Endothelial cell of umbilical vein (primary cell): ENCODE data around the gene TESK1. TPM values are rescaled to one million over a fixed set of nuclear protein-coding genes. Genes with fewer than 3 reads are reported as not detected.
"Not testable (repeated sequence)": the region's sequence is repeated elsewhere in the genome, so short reads cannot be mapped to it uniquely, and the experiment has no call there.

Source experiments
- BruUV-seq: library from RNA; stranded (reverse); fragments of 400-500 nt; replicated peaks from 2 replicates; lab custom pipeline; 2021; lab: Mats Ljungman, UMichigan
- CTCF ChIA-PET: fragments of 300-600, 350-600 bp; sonication (Branson Sonifier 250); formaldehyde crosslinking; loops from one replicate; lab custom pipeline; 2021; ENCODE audit warnings: antibody characterized with exemption, inconsistent platforms; lab: Charles Lee
- POLR2A ChIA-PET: fragments of 300-600, 350-600 bp; sonication (Branson Sonifier 250); formaldehyde crosslinking; loops from one replicate; lab custom pipeline; 2021; ENCODE audit warnings: antibody characterized with exemption, inconsistent platforms; lab: Charles Lee
- DNase-seq: peaks from one replicate; pipeline ENCODE4 v3.0.0-alpha.2; 2011; ENCODE audit warnings: low read depth, low spot score
- FAIRE-seq: peaks from 2 replicates; lab custom pipeline; 2011; peaks lifted over from hg19 to GRCh38; lab: Jason Lieb, UNC
- H2AFZ ChIP-seq: 2 replicates; pipeline ENCODE4 v1.6.0; 2012; ENCODE audit warnings: low read depth, low read length, control low read depth, inconsistent platforms
- H3K27ac ChIP-seq: 2 replicates; pipeline ENCODE4 v1.5.1; 2011; ENCODE audit warnings: low read depth, mild to moderate bottlenecking, control low read depth, low read length, moderate library complexity; ENCODE audit not compliant: insufficient read depth
- H3K27me3 ChIP-seq, 2 experiments: 2 replicates each; pipeline versions ENCODE4 v1.6.0 to v1.6.1; 2011; ENCODE audit warnings: low read length in 2 of 2, mixed read lengths in 1 of 2; ENCODE audit not compliant: control insufficient read depth in 2 of 2, insufficient read depth in 2 of 2
- H3K36me3 ChIP-seq, 2 experiments: 2 replicates in 1 of 2; 3 replicates in 1 of 2; pipeline ENCODE4 v1.5.1; 2011; ENCODE audit warnings: low read length in 2 of 2, mild to moderate bottlenecking in 1 of 2, moderate library complexity in 1 of 2; ENCODE audit not compliant: control insufficient read depth in 2 of 2, insufficient read depth in 2 of 2; ENCODE audit errors: extremely low read depth in 1 of 2
- H3K4me1 ChIP-seq: 3 replicates; pipeline ENCODE4 v1.5.1; 2011; ENCODE audit warnings: mild to moderate bottlenecking, low read length; ENCODE audit not compliant: control insufficient read depth, insufficient read depth; ENCODE audit errors: extremely low read depth
- H3K4me2 ChIP-seq: 2 replicates; pipeline ENCODE4 v1.6.1; 2011; ENCODE audit warnings: low read length, control low read depth, mixed read lengths; ENCODE audit not compliant: insufficient read depth
- H3K4me3 ChIP-seq, 3 experiments: fragments of 200-600 bp in 1 of 3; sonication (generic), shearing (Covaris generic) in 1 of 3; replicated peaks in 1 of 3; 2 replicates each; pipeline ENCODE4 v1.5.1; 2011 to 2016; ENCODE audit warnings: control low read depth in 3 of 3, low read length in 3 of 3, mild to moderate bottlenecking in 2 of 3, inconsistent platforms in 1 of 3, low read depth in 1 of 3, moderate library complexity in 1 of 3; ENCODE audit not compliant: insufficient read depth in 1 of 3
- H3K79me2 ChIP-seq: 2 replicates; pipeline ENCODE4 v1.6.0; 2012; ENCODE audit warnings: low read length, inconsistent platforms; ENCODE audit not compliant: control insufficient read depth, insufficient read depth
- H3K9ac ChIP-seq: replicated peaks from 2 replicates; pipeline ENCODE3; 2011; ENCODE audit warnings: low read length, control low read depth; ENCODE audit not compliant: insufficient read depth; ENCODE audit errors: extremely low read depth
- H3K9me1 ChIP-seq: replicated peaks from 3 replicates; pipeline ENCODE4 v1.6.0; 2011; ENCODE audit warnings: mild to moderate bottlenecking, low read length; ENCODE audit not compliant: control insufficient read depth, insufficient read depth; ENCODE audit errors: extremely low read depth
- H3K9me3 ChIP-seq: replicated peaks from 2 replicates; pipeline ENCODE4 v1.5.1; 2012; ENCODE audit warnings: low read length, inconsistent platforms; ENCODE audit not compliant: control insufficient read depth, insufficient read depth
- H4K20me1 ChIP-seq: replicated peaks from 2 replicates; pipeline ENCODE3; 2011; ENCODE audit warnings: mild to moderate bottlenecking, low read length; ENCODE audit not compliant: control insufficient read depth, insufficient read depth; ENCODE audit errors: extremely low read depth
- CTCF ChIP-seq, 2 donors: IDR thresholded peaks; 1 replicate in 1 of 2; 2 replicates in 1 of 2; pipeline ENCODE4 v1.5.1; 2011; ENCODE audit warnings: low read length in 2 of 2, mild to moderate bottlenecking in 2 of 2, moderate library complexity in 2 of 2, control low read depth in 1 of 2, inconsistent platforms in 1 of 2, low read depth in 1 of 2; ENCODE audit not compliant: insufficient read depth in 1 of 2; ENCODE audit errors: extremely low read depth in 1 of 2
- POLR2A ChIP-seq: IDR thresholded peaks from 2 replicates; pipeline ENCODE4 v1.6.1; 2012; ENCODE audit warnings: low read depth, mild to moderate bottlenecking, control low read depth, low read length
- dilution Hi-C: fragments of 300-500 bp; cut with MboI; formaldehyde crosslinking; loops from one replicate; pipeline ENCODE4 v1.15.0; 2019; ENCODE audit warnings: low sequenced_read_pairs; ENCODE audit not compliant: extremely low pct_ligation_motif_present
- intact Hi-C: fragments of 100-400 bp; cut with micrococcal nuclease; formaldehyde crosslinking; loops from one replicate; pipeline ENCODE4 v1.10.0; 2022
- polyA plus RNA-seq, 4 experiments: library from polyadenylated mRNA; depleted of rRNA in 3 of 4; stranded (reverse) in 3 of 4; unstranded in 1 of 4; fragments of >200 nt; gene quantifications; 2 replicates each; pipeline versions ENCODE4 v1.2.1 to v1.2.3, GENCODE V29; 2011 to 2012; ENCODE audit warnings: missing spikeins in 1 of 4
- total RNA-seq: library from RNA; stranded (reverse); gene quantifications from 2 replicates; pipeline ENCODE4 v1.2.3, GENCODE V29; 2021

The TESK1 gene
- total and polyA plus RNA-seq, 2 donors (not counting 3 experiments of a cell fraction or from before 2014, with no cell fraction given): 25.3 to 26.4 TPM

DNA sequence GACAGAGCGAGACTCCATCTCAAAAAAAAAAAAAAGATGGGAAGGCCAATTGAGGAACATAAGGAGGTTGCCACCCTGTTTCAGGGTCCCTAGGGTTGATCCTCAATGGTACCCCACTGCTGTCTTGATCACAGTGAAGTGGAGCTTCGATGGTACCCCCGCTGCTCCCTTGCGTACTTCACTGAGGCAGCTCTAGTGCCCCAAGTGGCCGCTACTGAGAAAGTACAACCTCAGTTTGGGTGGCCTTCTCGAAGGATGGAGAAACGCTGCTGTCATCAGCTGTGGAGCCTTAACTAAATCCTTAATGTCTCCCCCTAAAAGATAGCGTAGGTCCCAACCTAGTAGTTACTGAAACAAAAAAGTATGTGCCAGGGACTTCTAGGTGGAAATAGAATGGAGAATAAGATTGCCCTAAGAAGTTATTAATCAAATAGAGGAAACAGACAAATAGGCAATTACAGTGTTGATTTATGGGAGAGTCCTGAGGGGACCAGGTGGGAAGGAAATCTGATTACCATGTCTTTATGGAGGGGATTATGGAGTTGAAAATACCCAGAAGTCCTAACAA is 6.3 kb downstream of the TESK1 start:
- H3K4me3 ChIP-seq: no peak overlapping the region
- H2AFZ ChIP-seq: no peak overlapping the region
- H3K4me2 ChIP-seq: no peak overlapping the region
- dilution Hi-C loops (no loop called here), intact Hi-C loops (no loop called here)
- peaks cover 3 to 14% of the 10 kb centered on the region in 2 experiments for H3K36me3 ChIP-seq
- POLR2A ChIA-PET: interaction anchor here (0.6 kb wide), 1 partner anchor 438 kb away, joined by 4 read pairs; no protein-coding TSS in a partner anchor
- DNase-seq (peak; percentile 37), FAIRE-seq (peak; percentile 83)
- no peak overlapping the region for H3K9ac ChIP-seq
- no peaks in the 10 kb centered on the region for H3K79me2 ChIP-seq
- CTCF ChIA-PET: interaction anchor here (0.6 to 4.4 kb wide), 19 partner anchors 9 to 497 kb away, joined by 3 to 36 read pairs (median 3); partner anchors contain the start of gene ATOSB
- peak; percentile 67 to 80 for TF ChIP-seq CTCF (IDR thresholded peaks at IDR 0.05; ENCODE audit: extremely low read depth in 1 of 2, insufficient read depth in 1 of 2, low read depth in 1 of 2, low read length in 2 of 2)
- no peak for TF ChIP-seq POLR2A
- no TSS peak for BruUV-seq
- no peak overlapping the region for H3K27ac ChIP-seq
- peaks cover 17 to 21% of the 10 kb centered on the region in 2 experiments for H3K27me3 ChIP-seq
- no peaks in the 10 kb centered on the region for H3K9me1 ChIP-seq
- H4K20me1 ChIP-seq: no peaks in the 10 kb centered on the region
- no peaks in the 10 kb centered on the region for H3K4me1 ChIP-seq
- no peaks in the 10 kb centered on the region for H3K9me3 ChIP-seq

DNA sequence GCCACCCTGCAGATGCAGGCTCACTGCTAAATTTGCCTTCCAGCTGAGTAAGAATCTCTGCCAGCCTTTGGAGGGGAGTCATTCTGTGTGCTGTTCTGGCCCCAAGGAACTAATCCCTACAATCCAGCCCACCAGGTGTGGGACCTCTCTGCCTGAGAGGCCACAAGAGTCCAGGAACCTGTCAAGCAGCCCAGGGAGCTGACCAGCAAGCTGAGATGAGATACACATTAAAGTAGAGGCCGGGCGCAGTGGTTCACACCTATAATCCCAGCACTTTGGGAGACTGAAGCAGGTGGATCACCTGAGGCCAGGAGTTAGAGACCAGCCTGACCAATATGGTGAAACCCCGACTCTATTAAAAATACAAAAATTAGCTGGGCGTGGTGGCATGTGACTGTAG is 7.0 kb downstream of the TESK1 start:
- H3K9me1 ChIP-seq, POLR2A ChIA-PET, FAIRE-seq, DNase-seq, dilution Hi-C loops, H3K9me3 ChIP-seq, H2AFZ ChIP-seq, H4K20me1 ChIP-seq, H3K9ac ChIP-seq, H3K4me2 ChIP-seq, intact Hi-C loops, H3K4me3 ChIP-seq, BruUV-seq, H3K27ac ChIP-seq, H3K4me1 ChIP-seq, H3K79me2 ChIP-seq: not testable (repeated sequence)
- Histone ChIP-seq H3K36me3 (peaks cover 3 to 14% of the 10 kb centered on the region in 2 experiments), H3K27me3 (peaks cover 24% of the 10 kb centered on the region in 2 experiments)
- CTCF ChIA-PET: interaction anchor here (1.0 to 4.4 kb wide), 10 partner anchors 8 to 59 kb away, joined by 3 to 36 read pairs (median 7); no protein-coding TSS in a partner anchor
